Smooth muscle cell (in vitro differentiated cells): ENCODE data around the gene CDON. TPM values are rescaled to one million over a fixed set of nuclear protein-coding genes. Genes with fewer than 3 reads are reported as not detected.

Source experiments
- DNase-seq: peaks from one replicate; lab custom pipeline; 2025; ENCODE audit not compliant: unreplicated experiment; lab: John Stamatoyannopoulos, UW
- H2AFZ ChIP-seq: fragments of 200-600 bp; sonication (generic); 2 replicates; pipeline ENCODE4 v1.6.0; 2016; ENCODE audit warnings: antibody characterized with exemption, low read depth, mild to moderate bottlenecking
- H3F3A ChIP-seq: fragments of 200-600 bp; sonication (generic); 2 replicates; pipeline ENCODE4 v1.6.0; 2017; ENCODE audit warnings: antibody characterized with exemption, low read depth
- H3K27ac ChIP-seq: fragments of 200-600 bp; sonication (generic); 2 replicates; pipeline ENCODE4 v1.5.1; 2016; ENCODE audit warnings: low read depth, mild to moderate bottlenecking
- H3K27me3 ChIP-seq: fragments of 200-600 bp; sonication (generic); 2 replicates; pipeline ENCODE4 v1.6.1; 2016; ENCODE audit warnings: low read depth, mild to moderate bottlenecking
- H3K36me3 ChIP-seq: fragments of 200-600 bp; sonication (generic); 2 replicates; pipeline ENCODE4 v1.5.1; 2016; ENCODE audit warnings: low read depth
- H3K4me1 ChIP-seq: fragments of 200-600 bp; sonication (generic); 2 replicates; pipeline ENCODE4 v1.5.1; 2016; ENCODE audit warnings: low read depth
- H3K4me2 ChIP-seq: fragments of 200-600 bp; sonication (generic); 2 replicates; pipeline ENCODE4 v1.6.0; 2016; ENCODE audit warnings: mild to moderate bottlenecking
- H3K4me3 ChIP-seq: fragments of 200-600 bp; sonication (generic); 2 replicates; pipeline ENCODE4 v1.5.1; 2016; ENCODE audit warnings: mild to moderate bottlenecking
- H3K79me2 ChIP-seq: fragments of 200-600 bp; sonication (generic); 2 replicates; pipeline ENCODE4 v1.6.0; 2016; ENCODE audit warnings: low read depth, mild to moderate bottlenecking
- H3K9ac ChIP-seq: fragments of 200-600 bp; sonication (generic); 2 replicates; pipeline ENCODE4 v1.6.0; 2016; ENCODE audit warnings: low read depth
- H3K9me3 ChIP-seq: fragments of 200-600 bp; sonication (generic); replicated peaks from 2 replicates; pipeline ENCODE4 v1.5.1; 2016; ENCODE audit warnings: low read depth
- H4K20me1 ChIP-seq: fragments of 200-600 bp; sonication (generic); 2 replicates; pipeline ENCODE4 v1.6.0; 2016; ENCODE audit warnings: low read depth
- WGBS: methylation state at CpG from one replicate; pipeline ENCODE4 v1.1.7; 2016; ENCODE audit warnings: low lambda C conversion rate; 5-methylcytosine and 5-hydroxymethylcytosine counted together
- polyA plus RNA-seq: library from polyadenylated mRNA; unstranded; fragments of >200 nt; fragmentation: Nextera tagmentation; extraction: Ambion mirVana; gene quantifications from 2 replicates; pipeline ENCODE4 v1.2.1, GENCODE V29; 2016
- total RNA-seq: library from RNA; depleted of rRNA; stranded (reverse); fragments of >200 nt; gene quantifications from 2 replicates; pipeline ENCODE4 v1.2.3, GENCODE V29; 2014
- TF ChIP-seq, protein P1 (sequence below): fragments of 200-600 bp; sonication (generic); IDR thresholded peaks from 2 replicates; pipeline ENCODE4 v1.5.1; 2017; ENCODE audit warnings: borderline replicate concordance, mild to moderate bottlenecking, antibody characterized with exemption; ENCODE audit not compliant: insufficient read depth, poor library complexity, severe bottlenecking

The CDON gene
- total and polyA plus RNA-seq, 2 experiments from 2014 or later = 1.6 to 14.8 TPM

DNA sequence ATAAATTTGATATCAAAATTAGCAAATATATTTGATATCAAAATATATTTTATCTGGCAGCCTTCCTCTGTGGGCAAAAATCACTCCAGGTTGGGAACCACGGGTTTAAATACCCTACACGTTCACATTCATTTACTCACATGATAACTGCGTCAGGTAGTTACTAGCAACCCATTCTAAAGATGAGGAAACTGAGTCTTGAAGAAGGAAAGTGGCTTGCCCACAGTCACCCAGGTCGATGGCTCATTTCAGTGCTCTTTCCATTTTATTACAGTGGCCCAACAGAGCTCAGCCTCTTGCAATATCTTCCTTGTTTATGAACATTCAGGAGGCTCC is 19.2 kb upstream of the CDON start:
- no peak for DNase-seq
- H3K9ac ChIP-seq = no peak overlapping the region
- H3F3A ChIP-seq = no peaks in the 10 kb centered on the region
- H3K4me3 ChIP-seq = no peak overlapping the region
- TF ChIP-seq, protein P1, sequence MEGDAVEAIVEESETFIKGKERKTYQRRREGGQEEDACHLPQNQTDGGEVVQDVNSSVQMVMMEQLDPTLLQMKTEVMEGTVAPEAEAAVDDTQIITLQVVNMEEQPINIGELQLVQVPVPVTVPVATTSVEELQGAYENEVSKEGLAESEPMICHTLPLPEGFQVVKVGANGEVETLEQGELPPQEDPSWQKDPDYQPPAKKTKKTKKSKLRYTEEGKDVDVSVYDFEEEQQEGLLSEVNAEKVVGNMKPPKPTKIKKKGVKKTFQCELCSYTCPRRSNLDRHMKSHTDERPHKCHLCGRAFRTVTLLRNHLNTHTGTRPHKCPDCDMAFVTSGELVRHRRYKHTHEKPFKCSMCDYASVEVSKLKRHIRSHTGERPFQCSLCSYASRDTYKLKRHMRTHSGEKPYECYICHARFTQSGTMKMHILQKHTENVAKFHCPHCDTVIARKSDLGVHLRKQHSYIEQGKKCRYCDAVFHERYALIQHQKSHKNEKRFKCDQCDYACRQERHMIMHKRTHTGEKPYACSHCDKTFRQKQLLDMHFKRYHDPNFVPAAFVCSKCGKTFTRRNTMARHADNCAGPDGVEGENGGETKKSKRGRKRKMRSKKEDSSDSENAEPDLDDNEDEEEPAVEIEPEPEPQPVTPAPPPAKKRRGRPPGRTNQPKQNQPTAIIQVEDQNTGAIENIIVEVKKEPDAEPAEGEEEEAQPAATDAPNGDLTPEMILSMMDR = no peak
- H3K9me3 ChIP-seq = no peaks in the 10 kb centered on the region
- no peak overlapping the region for H3K27ac ChIP-seq
- H3K79me2 ChIP-seq = no peaks in the 10 kb centered on the region
- no peaks in the 10 kb centered on the region for H4K20me1 ChIP-seq
- no peak overlapping the region for H2AFZ ChIP-seq
- H3K4me2 ChIP-seq = no peak overlapping the region
- WGBS = 84% methylated on average over 4 of the region's 4 CpGs
- H3K4me1 ChIP-seq = peaks cover 34% of the 10 kb centered on the region
- no peaks in the 10 kb centered on the region for H3K27me3 ChIP-seq
- H3K36me3 ChIP-seq = no peaks in the 10 kb centered on the region

DNA sequence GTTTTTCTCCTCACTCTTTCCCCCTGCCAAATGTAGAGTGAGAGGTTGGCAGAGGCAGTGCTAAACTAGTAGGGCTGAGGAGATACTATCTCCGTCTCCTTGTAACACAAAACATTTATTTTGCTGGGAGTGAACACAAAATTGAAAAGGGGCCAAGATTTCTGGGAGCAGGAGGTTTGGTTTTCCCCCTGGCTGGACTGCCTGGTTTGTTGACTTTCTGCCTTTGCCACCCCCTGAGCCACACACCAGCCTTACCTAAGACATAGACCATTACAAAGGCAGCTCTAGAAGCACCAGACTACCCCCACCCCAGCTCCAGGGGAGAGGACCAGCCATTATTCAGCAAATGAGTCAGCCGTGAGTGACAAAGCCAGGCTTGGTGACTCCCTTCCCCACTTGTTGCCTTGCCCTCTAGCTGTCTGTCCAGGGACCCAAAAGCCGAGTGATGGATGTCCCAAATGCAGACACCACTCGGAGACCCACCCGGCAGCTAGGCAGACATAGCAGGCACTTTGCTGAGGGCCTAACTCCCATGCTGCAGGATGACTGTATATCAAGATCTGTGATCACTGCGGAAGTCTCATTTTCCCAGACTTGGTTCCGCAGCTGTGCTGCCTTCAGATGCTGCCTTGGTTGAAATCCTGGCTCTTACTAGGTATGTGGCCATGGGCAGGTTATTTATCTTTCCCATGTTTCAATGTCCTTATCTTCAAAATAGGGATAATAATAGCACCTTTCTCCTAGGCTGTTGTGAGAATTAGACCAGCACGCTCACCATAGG is 17.7 kb upstream of the CDON start:
- Histone ChIP-seq H2AFZ (no peak overlapping the region), H3K27me3 (no peaks in the 10 kb centered on the region), H3K4me3 (no peak overlapping the region), H4K20me1 (no peaks in the 10 kb centered on the region), H3K79me2 (no peaks in the 10 kb centered on the region), H3K36me3 (no peaks in the 10 kb centered on the region), H3F3A (no peaks in the 10 kb centered on the region), H3K9ac (peak overlapping the region; percentile 57), H3K9me3 (no peaks in the 10 kb centered on the region), H3K4me2 (no peak overlapping the region), H3K27ac (peak overlapping the region; percentile 87), H3K4me1 (peaks cover 34% of the 10 kb centered on the region)
- no peak for DNase-seq
- TF ChIP-seq, protein P1 = no peak
- WGBS = 39% methylated on average over 8 of the region's 8 CpGs

DNA sequence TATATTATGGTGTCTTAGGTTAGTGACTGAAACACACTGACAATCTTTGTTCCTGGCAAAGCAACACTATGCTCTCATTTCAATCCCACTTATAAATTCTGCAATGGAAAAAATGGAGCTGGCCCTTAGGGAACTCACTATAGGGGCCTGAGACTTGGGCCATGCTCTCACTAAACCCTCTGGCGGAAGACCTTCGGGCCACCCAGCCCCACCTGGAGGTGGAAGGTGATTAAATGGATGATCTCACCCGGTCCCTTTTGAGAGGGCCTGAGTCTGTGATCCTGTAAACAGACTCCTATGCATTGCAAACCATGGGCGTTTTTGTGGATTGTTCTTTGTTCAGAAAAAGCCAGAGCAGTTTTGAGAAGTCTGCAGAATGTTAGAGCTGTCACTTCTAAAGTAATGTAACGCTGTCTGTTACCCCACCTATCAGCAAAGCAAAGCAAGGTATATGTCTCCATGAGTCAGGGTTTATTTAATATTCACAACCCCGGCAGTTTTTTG is 17.0 kb upstream of the CDON start:
- H3K4me3 ChIP-seq = no peak overlapping the region
- H3K27me3 ChIP-seq = no peaks in the 10 kb centered on the region
- H3K9me3 ChIP-seq = no peaks in the 10 kb centered on the region
- H3K36me3 ChIP-seq = no peaks in the 10 kb centered on the region
- no peak for DNase-seq
- TF ChIP-seq, protein P1 = no peak
- peaks cover 34% of the 10 kb centered on the region for H3K4me1 ChIP-seq
- no peak overlapping the region for H3K9ac ChIP-seq
- H3K79me2 ChIP-seq = no peaks in the 10 kb centered on the region
- H4K20me1 ChIP-seq = no peaks in the 10 kb centered on the region
- no peak overlapping the region for H3K4me2 ChIP-seq
- no peaks in the 10 kb centered on the region for H3F3A ChIP-seq
- peak overlapping the region; percentile 33 for H2AFZ ChIP-seq
- 25% methylated on average over 6 of the region's 6 CpGs for WGBS
- H3K27ac ChIP-seq = peak overlapping the region; percentile 87

DNA sequence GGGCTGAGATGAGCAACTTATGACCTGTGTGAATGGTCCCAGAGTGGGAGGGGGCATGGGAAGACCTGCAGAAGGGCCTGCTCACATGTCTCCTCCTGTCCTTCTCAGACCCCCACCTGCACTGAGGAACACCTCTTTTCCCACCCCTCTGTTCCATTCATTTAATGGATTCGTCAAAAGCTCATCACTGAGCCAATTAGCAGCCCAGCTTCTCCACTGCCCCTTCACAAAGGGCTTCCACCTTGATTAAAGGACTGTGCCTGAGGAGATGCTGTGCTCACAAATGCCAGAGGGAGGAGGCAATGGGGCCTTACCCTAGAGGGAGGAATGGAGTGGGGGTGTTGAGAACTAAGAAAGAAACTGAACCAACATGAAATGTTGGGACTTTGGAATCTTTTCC is 14.0 kb upstream of the CDON start:
- no peaks in the 10 kb centered on the region for H3K36me3 ChIP-seq
- no peak overlapping the region for H3K27ac ChIP-seq
- no peaks in the 10 kb centered on the region for H3K9me3 ChIP-seq
- H3K4me1 ChIP-seq = peaks cover 30% of the 10 kb centered on the region
- H4K20me1 ChIP-seq = no peaks in the 10 kb centered on the region
- no peaks in the 10 kb centered on the region for H3F3A ChIP-seq
- no peaks in the 10 kb centered on the region for H3K79me2 ChIP-seq
- H3K9ac ChIP-seq = no peak overlapping the region
- WGBS = 53% methylated on average over 1 of the region's 1 CpG
- no peak for DNase-seq
- H2AFZ ChIP-seq = no peak overlapping the region
- H3K4me2 ChIP-seq = no peak overlapping the region
- no peak overlapping the region for H3K4me3 ChIP-seq
- no peaks in the 10 kb centered on the region for H3K27me3 ChIP-seq
- TF ChIP-seq, protein P1 = no peak
